Sigmoid colon (tissue), 7 donors: ENCODE results near the gene PLXNB1. TPM values are rescaled to one million over a fixed set of nuclear protein-coding genes. Genes with fewer than 3 reads are reported as not detected.

ENCODE experiments used
- DNase-seq: peaks from one replicate; pipeline ENCODE4 v3.0.0-alpha.2; 2019
- H3K27ac ChIP-seq, 4 donors: fragments of 200-600 bp; sonication (generic); one replicate each; pipeline ENCODE4 v1.5.1; 2016 to 2019; ENCODE audit warnings: mild to moderate bottlenecking in 1 of 4
- H3K27me3 ChIP-seq, 3 donors: fragments of 200-600 bp; sonication (generic); one replicate each; pipeline ENCODE4 v1.5.1; 2019; ENCODE audit warnings: mild to moderate bottlenecking in 1 of 3
- H3K36me3 ChIP-seq, 4 donors: fragments of 200-600 bp; sonication (generic); one replicate each; pipeline ENCODE4 v1.5.1; 2016 to 2019
- H3K4me1 ChIP-seq, 4 donors: fragments of 200-600 bp; sonication (generic); one replicate each; pipeline ENCODE4 v1.5.1; 2017 to 2019
- H3K4me3 ChIP-seq, 4 donors: fragments of 200-600 bp; sonication (generic); one replicate each; pipeline ENCODE4 v1.5.1; 2017 to 2019; ENCODE audit warnings: mild to moderate bottlenecking in 2 of 4, moderate library complexity in 1 of 4
- H3K9me3 ChIP-seq, 4 donors: fragments of 200-600 bp in 3 of 4; sonication (generic) in 3 of 4; one replicate each; pipeline versions ENCODE4 v1.5.1 to v1.6.1; 2013 to 2019
- EP300 ChIP-seq, 4 donors: sonication (generic); formaldehyde crosslinking; IDR thresholded peaks; one replicate each; pipeline ENCODE4 v1.6.1; 2017; ENCODE audit warnings: antibody characterized with exemption in 4 of 4
- POLR2A ChIP-seq, 2 donors: fragments of 450-650 bp; IDR thresholded peaks; one replicate each; pipeline ENCODE4 v1.6.1; 2016; ENCODE audit warnings: antibody characterized with exemption in 2 of 2, mild to moderate bottlenecking in 2 of 2, moderate library complexity in 2 of 2
- POLR2AphosphoS5 ChIP-seq, 4 donors: sonication (generic); formaldehyde crosslinking; IDR thresholded peaks; one replicate each; pipeline ENCODE4 v1.6.1; 2017; ENCODE audit warnings: antibody characterized with exemption in 4 of 4
- WGBS, 2 donors: extraction: QIAGEN DNeasy Blood & Tissue Kit; methylation state at CpG; one replicate each; pipeline ENCODE4 v1.1.7; 2013; 5-methylcytosine and 5-hydroxymethylcytosine counted together
- intact Hi-C: fragments of 100-400 bp; cut with DNase I; formaldehyde crosslinking; loops from one replicate; pipeline ENCODE4 v1.15.1; 2023
- polyA plus RNA-seq, 3 donors: library from polyadenylated mRNA; stranded (reverse); fragments of 200-250 nt; gene quantifications; one replicate each; pipeline ENCODE4 v1.2.3, GENCODE V29; 2013
- total RNA-seq, 4 donors: library from RNA; depleted of rRNA; stranded (reverse); fragments of >200 nt; gene quantifications; one replicate each; pipeline ENCODE4 v1.1.0, GENCODE V29; 2016
- TF ChIP-seq, protein P1 (sequence below), 4 experiments: fragments of 450-650 bp in 3 of 4; fragments of 200-600 bp in 1 of 4; IDR thresholded peaks; one replicate each; pipeline ENCODE4 v1.5.1; 2016 to 2019; ENCODE audit warnings: antibody characterized with exemption in 4 of 4, mild to moderate bottlenecking in 3 of 4, moderate library complexity in 2 of 4
- donor health status: healthy with polysubstance abuse.
- donor health status: Bipolar disorder and iron deficiency.
- donor health status: healthy.

Gene PLXNB1
- total and polyA plus RNA-seq, 7 donors, result 10.2 to 162 (median 65.7) TPM

DNA sequence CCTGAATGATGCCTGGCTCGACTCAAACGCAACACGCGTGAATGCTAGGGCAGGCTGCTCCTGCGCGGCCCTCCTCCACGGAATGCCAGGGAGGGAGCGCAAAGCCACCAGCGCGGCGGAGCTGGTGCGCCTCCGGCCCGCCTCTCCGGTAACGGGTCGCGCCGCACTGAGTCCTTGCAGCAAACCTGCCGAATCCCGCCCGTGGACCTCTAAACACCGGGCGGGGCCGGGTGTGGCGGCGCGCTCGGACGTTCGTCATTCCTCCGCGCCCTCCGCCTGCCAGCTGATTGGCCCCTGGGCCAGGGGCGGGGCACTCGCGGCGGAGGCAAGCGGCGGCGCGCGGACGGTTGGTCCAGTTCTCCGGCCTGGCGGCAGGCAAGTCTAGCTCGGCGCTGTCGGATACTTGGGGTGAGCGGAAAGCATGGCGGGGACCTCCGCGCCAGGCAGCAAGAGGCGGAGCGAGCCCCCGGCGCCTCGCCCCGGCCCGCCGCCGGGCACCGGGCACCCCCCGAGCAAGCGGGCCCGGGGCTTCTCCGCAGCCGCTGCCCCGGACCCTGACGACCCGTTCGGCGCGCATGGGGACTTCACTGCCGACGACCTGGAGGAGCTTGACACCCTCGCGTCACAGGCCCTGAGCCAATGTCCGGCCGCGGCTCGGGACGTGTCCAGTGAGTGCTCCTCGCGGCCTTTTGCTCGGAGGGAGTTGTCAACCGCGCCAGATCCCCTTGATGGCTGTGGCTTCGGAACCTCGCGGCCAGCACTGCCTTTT lies 16.7 kb upstream of the PLXNB1 start, which contains the start of gene ATRIP:
Gene ATRIP, plus strand, starts transcription at position 313 of the 769 bp plus-strand sequence. Its CDS starts 109 bp downstream, at position 422.
- TF ChIP-seq POLR2A (IDR thresholded peaks at IDR 0.05) (peak; percentile 74 to 77), EP300 (IDR thresholded peaks at IDR 0.05) (no peak), POLR2AphosphoS5 (IDR thresholded peaks at IDR 0.05) (peak; percentile 90 to 98 (median 96))
- TF ChIP-seq, protein P1, sequence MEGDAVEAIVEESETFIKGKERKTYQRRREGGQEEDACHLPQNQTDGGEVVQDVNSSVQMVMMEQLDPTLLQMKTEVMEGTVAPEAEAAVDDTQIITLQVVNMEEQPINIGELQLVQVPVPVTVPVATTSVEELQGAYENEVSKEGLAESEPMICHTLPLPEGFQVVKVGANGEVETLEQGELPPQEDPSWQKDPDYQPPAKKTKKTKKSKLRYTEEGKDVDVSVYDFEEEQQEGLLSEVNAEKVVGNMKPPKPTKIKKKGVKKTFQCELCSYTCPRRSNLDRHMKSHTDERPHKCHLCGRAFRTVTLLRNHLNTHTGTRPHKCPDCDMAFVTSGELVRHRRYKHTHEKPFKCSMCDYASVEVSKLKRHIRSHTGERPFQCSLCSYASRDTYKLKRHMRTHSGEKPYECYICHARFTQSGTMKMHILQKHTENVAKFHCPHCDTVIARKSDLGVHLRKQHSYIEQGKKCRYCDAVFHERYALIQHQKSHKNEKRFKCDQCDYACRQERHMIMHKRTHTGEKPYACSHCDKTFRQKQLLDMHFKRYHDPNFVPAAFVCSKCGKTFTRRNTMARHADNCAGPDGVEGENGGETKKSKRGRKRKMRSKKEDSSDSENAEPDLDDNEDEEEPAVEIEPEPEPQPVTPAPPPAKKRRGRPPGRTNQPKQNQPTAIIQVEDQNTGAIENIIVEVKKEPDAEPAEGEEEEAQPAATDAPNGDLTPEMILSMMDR (IDR thresholded peaks at IDR 0.05), result no peak

GRCh38 chr3:48446043-48446424 lies 16.1 kb upstream of the PLXNB1 start:
- TF ChIP-seq POLR2A (IDR thresholded peaks at IDR 0.05), result no peak
- TF ChIP-seq, protein P1 (IDR thresholded peaks at IDR 0.05), result no peak
- no peak for TF ChIP-seq POLR2AphosphoS5 (IDR thresholded peaks at IDR 0.05)
- no peak for TF ChIP-seq EP300 (IDR thresholded peaks at IDR 0.05)
- Histone ChIP-seq H3K9me3 (no peaks in the 10 kb centered on the region), H3K27me3 (no peaks in the 10 kb centered on the region), H3K36me3 (peaks cover 0 to 34% (median 12%) of the 10 kb centered on the region in 4 donors), H3K27ac (peak overlapping the region; percentile 88 to 96 (median 93)), H3K4me3 (peak overlapping the region; percentile 48 to 93 (median 84)), H3K4me1 (peaks cover 0 to 33% (median 30%) of the 10 kb centered on the region in 4 donors)
- intact Hi-C loops, result loop anchor here (5.0 kb wide), 1 partner anchor 111 kb away; the partner anchor contains the start of gene PFKFB4
- DNase-seq, result no peak
- 15 to 16% methylated on average over 6 of the region's 6 CpGs for whole genome bisulfite sequencing, 2 donors

More for the DNA sequence above, 16.7 kb upstream of the PLXNB1 start, which contains the start of gene ATRIP:
- DNase-seq, result peak; percentile 95
- peaks cover 0 to 36% (median 12%) of the 10 kb centered on the region in 4 donors for H3K36me3 ChIP-seq
- intact Hi-C loops, result loop anchor here (5.0 kb wide), 1 partner anchor 111 kb away; the partner anchor contains the start of gene PFKFB4
- no peaks in the 10 kb centered on the region for H3K9me3 ChIP-seq
- H3K4me1 ChIP-seq, result peaks cover 0 to 28% (median 24%) of the 10 kb centered on the region in 4 donors
- H3K27ac ChIP-seq, result peak within 1 kb of the TSS; percentile 88 to 96 (median 93)
- 0% methylated on average over 91 of the region's 91 CpGs for WGBS, 2 donors
- peak within 1 kb of the TSS; percentile 48 to 93 (median 84) for H3K4me3 ChIP-seq
- no peaks in the 10 kb centered on the region for H3K27me3 ChIP-seq

DNA sequence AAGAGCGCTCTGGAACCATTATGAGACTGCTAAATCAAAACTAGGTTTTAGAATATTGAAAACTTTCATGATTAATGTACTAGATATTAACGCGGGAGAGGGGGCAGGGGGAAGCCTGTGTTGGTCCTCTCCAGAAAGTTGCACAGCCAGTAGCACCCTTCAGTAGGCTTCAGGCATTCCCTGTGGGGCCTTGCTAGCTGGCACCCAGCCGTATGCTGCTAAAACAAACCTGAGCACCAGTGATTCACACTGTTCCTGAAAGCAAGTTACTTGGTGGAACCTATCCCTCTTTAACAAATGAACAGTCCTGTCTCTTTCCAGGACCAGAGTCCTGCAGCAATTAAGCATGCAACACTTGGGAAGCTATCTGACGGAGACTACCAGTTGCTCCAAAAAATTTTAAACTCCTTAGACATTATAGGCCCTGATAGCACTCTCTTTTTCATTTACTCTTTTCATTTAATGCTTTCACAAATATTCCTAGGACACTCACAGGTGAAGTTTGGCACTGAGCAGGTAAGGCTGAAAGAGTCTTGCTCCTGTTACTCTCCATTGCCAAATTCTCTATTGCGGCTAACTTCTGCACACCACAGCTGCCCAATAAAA lies 15.5 kb upstream of the PLXNB1 start:
- TF ChIP-seq EP300 (IDR thresholded peaks at IDR 0.05) (no peak), POLR2AphosphoS5 (IDR thresholded peaks at IDR 0.05) (no peak), POLR2A (IDR thresholded peaks at IDR 0.05) (no peak)
- TF ChIP-seq, protein P1 (IDR thresholded peaks at IDR 0.05), result no peak
- Histone ChIP-seq H3K36me3 (peaks cover 0 to 33% (median 12%) of the 10 kb centered on the region in 4 donors), H3K4me3 (no peak overlapping the region), H3K27me3 (no peaks in the 10 kb centered on the region), H3K4me1 (peaks cover 0 to 38% (median 34%) of the 10 kb centered on the region in 4 donors), H3K9me3 (no peaks in the 10 kb centered on the region), H3K27ac (peak overlapping the region in 3 of 4 donors; percentile 92 to 96 (median 94))
- intact Hi-C loops, result loop anchor here (5.0 kb wide), 1 partner anchor 112 kb away; the partner anchor contains the start of gene PFKFB4
- no peak for DNase-seq
- WGBS, 2 donors, result 72 to 90% methylated on average over 6 of the region's 6 CpGs

- H3K27ac ChIP-seq, result peak overlapping the region in 1 of 4 donors; percentile 93
- TF ChIP-seq POLR2AphosphoS5 (IDR thresholded peaks at IDR 0.05) (no peak), POLR2A (IDR thresholded peaks at IDR 0.05) (no peak), EP300 (IDR thresholded peaks at IDR 0.05) (no peak)
- TF ChIP-seq, protein P1 (IDR thresholded peaks at IDR 0.05), result no peak
- 62 to 80% methylated on average over 6 of the region's 6 CpGs for WGBS, 2 donors
Observed at GRCh38 chr3:48441940-48442339, 12.1 kb upstream of the PLXNB1 start.

More at GRCh38 chr3:48441940-48442339, 12.1 kb upstream of the PLXNB1 start:
- H3K36me3 ChIP-seq, result peaks cover 0 to 33% (median 12%) of the 10 kb centered on the region in 4 donors
- no peak overlapping the region for H3K4me3 ChIP-seq
- DNase-seq, result no peak
- peaks cover 0 to 38% (median 32%) of the 10 kb centered on the region in 4 donors for H3K4me1 ChIP-seq
- intact Hi-C loops, result loop anchor here (2.0 kb wide), 1 partner anchor 141 kb away; the partner anchor contains the start of gene NME6
- H3K27me3 ChIP-seq, result no peaks in the 10 kb centered on the region
- H3K9me3 ChIP-seq, result no peaks in the 10 kb centered on the region
